Endothelial cell (in vitro differentiated cells): ENCODE data around the gene LCP2. TPM values are rescaled to one million over a fixed set of nuclear protein-coding genes. Genes with fewer than 3 reads are reported as not detected.

ENCODE experiments used
- DNase-seq: peaks from one replicate; pipeline ENCODE4 v3.0.0; 2021; ENCODE audit warnings: low spot score
- H3K27ac Mint-ChIP-seq: one replicate; pipeline ENCODE4 v1.8.0; 2021; ENCODE audit warnings: mixed read lengths, inconsistent platforms; ENCODE audit not compliant: unreplicated experiment
- H3K27me3 Mint-ChIP-seq: one replicate; pipeline ENCODE4 v1.8.0; 2021; ENCODE audit warnings: mild to moderate bottlenecking, moderate library complexity, mixed read lengths, inconsistent platforms; ENCODE audit not compliant: unreplicated experiment
- H3K36me3 Mint-ChIP-seq: one replicate; pipeline ENCODE4 v1.8.0; 2021; ENCODE audit warnings: mild to moderate bottlenecking, low read depth, mixed read lengths, inconsistent platforms; ENCODE audit not compliant: unreplicated experiment
- H3K4me1 Mint-ChIP-seq: one replicate; pipeline ENCODE4 v1.8.0; 2021; ENCODE audit warnings: mild to moderate bottlenecking, mixed read lengths, inconsistent platforms; ENCODE audit not compliant: unreplicated experiment
- H3K4me3 Mint-ChIP-seq: one replicate; pipeline ENCODE4 v1.8.0; 2021; ENCODE audit warnings: mild to moderate bottlenecking, mixed read lengths, inconsistent platforms; ENCODE audit not compliant: unreplicated experiment
- H3K9me3 Mint-ChIP-seq: one replicate; pipeline ENCODE4 v1.8.0; 2021; ENCODE audit warnings: mixed read lengths, inconsistent platforms; ENCODE audit not compliant: unreplicated experiment
- total RNA-seq: library from RNA; stranded (reverse); fragmentation: NEBNext Ultra II Directional; extraction: Animal tissue kit (Norgen Biotek cat#: 25700); gene quantifications from one replicate; pipeline ENCODE4 v1.2.1, GENCODE V29; 2021; ENCODE audit not compliant: unreplicated experiment
- TF ChIP-seq, protein P1 (sequence below): fragments of 200-600 bp; sonication (generic); IDR thresholded peaks from one replicate; pipeline ENCODE4 v1.5.0; 2021; ENCODE audit warnings: antibody characterized with exemption; ENCODE audit not compliant: unreplicated experiment

LCP2 gene
- total RNA-seq, 1 donor from 2014 or later, result 13.8 TPM

DNA sequence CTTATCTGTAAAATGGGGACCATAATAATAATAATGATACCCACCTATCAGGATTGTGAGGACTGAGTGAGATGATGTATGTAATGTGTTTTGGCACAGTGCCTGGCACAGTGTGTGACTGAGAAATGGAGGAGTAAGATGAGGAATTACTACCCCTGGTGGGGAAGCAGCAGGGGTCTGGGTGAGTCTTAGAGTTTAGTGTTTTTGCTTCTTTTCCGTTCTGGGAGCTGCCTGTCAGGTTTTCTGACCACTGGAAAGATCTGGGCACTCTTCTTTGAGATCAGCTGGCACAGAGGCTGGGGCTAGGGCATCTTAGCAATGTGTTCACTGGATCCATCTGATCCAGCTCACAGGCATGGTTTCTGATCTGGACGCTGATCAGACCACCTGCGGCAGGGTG is 8.5 kb downstream of the LCP2 start:
- TF ChIP-seq, protein P1, sequence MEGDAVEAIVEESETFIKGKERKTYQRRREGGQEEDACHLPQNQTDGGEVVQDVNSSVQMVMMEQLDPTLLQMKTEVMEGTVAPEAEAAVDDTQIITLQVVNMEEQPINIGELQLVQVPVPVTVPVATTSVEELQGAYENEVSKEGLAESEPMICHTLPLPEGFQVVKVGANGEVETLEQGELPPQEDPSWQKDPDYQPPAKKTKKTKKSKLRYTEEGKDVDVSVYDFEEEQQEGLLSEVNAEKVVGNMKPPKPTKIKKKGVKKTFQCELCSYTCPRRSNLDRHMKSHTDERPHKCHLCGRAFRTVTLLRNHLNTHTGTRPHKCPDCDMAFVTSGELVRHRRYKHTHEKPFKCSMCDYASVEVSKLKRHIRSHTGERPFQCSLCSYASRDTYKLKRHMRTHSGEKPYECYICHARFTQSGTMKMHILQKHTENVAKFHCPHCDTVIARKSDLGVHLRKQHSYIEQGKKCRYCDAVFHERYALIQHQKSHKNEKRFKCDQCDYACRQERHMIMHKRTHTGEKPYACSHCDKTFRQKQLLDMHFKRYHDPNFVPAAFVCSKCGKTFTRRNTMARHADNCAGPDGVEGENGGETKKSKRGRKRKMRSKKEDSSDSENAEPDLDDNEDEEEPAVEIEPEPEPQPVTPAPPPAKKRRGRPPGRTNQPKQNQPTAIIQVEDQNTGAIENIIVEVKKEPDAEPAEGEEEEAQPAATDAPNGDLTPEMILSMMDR, result no peak
- H3K27me3 Mint-ChIP-seq, result peaks cover 4% of the 10 kb centered on the region
- H3K4me1 Mint-ChIP-seq, result no peaks in the 10 kb centered on the region
- H3K27ac Mint-ChIP-seq, result no peak overlapping the region
- peaks cover 17% of the 10 kb centered on the region for H3K9me3 Mint-ChIP-seq
- DNase-seq, result no peak
- peaks cover 79% of the 10 kb centered on the region for H3K36me3 Mint-ChIP-seq
- H3K4me3 Mint-ChIP-seq, result peak overlapping the region; percentile 84

DNA sequence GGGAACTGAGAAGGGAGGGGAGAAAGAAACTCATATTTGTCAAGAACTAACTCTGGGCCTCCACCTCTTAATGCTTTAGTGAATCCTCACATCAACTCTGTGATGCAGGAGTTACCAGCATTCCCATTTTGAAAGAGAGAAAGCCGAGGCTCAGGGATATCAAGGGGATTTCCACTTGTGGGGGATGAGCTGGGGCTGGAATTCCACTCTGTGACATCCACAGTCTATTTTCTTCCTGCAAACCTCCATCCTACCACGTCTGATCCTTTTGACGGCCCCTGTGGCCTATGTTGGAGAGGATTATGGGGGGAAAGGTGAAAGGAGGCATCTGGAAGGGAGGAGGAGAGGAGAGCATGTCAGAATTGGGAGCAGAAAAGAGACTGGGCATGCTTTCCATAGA is 9.0 kb downstream of the LCP2 start:
- Mint-ChIP-seq H3K4me3 (no peak overlapping the region), H3K27ac (no peak overlapping the region), H3K36me3 (peaks cover 84% of the 10 kb centered on the region), H3K27me3 (peaks cover 4% of the 10 kb centered on the region), H3K9me3 (peaks cover 21% of the 10 kb centered on the region), H3K4me1 (no peaks in the 10 kb centered on the region)
- no peak for DNase-seq
- TF ChIP-seq, protein P1, result no peak

DNA sequence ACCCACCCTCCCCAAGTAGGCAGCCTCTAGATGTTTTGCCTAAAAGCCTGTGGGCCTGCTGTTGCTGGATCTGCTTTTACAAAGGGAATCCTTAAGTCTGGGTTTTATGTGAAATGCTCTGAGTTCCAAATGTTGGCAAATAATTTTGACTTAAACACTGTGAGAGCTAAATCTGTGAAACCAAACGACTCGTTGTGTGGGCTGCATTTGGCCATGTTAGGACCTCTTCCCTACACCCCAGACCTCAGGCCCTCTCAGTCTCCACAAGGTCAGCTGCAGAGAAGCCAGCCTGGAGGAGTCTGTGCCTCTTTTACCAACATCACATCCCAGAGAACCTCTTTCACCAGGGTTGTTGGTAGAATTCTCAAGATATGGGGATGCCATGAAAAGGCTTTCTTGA is 9.4 kb downstream of the LCP2 start:
- H3K27ac Mint-ChIP-seq, result no peak overlapping the region
- TF ChIP-seq, protein P1, result no peak
- peaks cover 24% of the 10 kb centered on the region for H3K9me3 Mint-ChIP-seq
- H3K27me3 Mint-ChIP-seq, result peaks cover 4% of the 10 kb centered on the region
- H3K4me1 Mint-ChIP-seq, result no peaks in the 10 kb centered on the region
- no peak overlapping the region for H3K4me3 Mint-ChIP-seq
- no peak for DNase-seq
- H3K36me3 Mint-ChIP-seq, result peaks cover 88% of the 10 kb centered on the region

DNA sequence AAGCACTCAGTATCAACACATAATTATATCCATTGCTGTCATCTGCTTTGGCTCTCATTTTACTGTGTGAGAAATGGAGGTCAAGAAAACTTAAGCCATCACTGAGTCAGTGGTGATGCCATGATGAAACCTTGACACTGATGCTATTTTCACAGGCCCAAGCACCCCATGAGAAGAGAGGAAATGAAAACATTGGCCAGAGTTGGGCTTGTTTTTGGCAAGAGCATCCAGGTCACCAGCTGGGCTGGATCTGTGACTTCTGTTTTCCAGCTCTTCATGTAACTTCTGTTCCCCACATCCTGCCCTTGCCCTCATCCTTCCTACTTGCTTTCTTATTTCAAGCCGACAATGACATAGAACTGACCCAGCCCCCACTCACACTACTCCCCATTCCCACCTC is 10.0 kb downstream of the LCP2 start:
- DNase-seq, result no peak
- no peak overlapping the region for H3K27ac Mint-ChIP-seq
- H3K36me3 Mint-ChIP-seq, result peaks cover 87% of the 10 kb centered on the region

DNA sequence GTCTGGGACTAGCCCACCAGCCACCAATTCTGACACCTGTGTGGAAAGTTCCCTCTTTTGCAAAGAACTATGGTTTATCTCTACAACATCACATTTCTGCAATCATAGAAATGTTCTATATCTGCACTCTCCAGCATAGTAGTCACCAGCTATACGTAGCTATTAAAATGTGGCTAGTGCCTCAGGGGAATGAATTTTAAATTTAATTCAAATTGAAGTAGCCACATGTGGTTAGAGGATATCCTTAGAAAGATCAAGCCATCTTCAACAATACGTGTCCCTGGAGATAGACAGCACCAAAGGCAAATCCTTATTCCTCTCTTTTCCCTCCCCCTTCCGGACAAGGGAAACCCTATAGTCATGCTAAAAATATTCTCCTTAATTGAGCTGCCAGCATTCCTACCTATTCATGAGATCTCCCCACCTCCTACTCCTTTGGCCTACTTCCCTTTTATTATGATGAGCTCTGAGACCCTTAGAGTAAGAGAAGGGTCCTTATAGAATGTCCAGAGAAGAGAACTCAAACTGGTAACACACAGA is 11.1 kb downstream of the LCP2 start:
- H3K27me3 Mint-ChIP-seq, result peaks cover 4% of the 10 kb centered on the region
- H3K27ac Mint-ChIP-seq, result no peak overlapping the region
- TF ChIP-seq, protein P1, result no peak
- no peak overlapping the region for H3K4me3 Mint-ChIP-seq
- no peak for DNase-seq
- H3K9me3 Mint-ChIP-seq, result peaks cover 24% of the 10 kb centered on the region
- H3K36me3 Mint-ChIP-seq, result peaks cover 86% of the 10 kb centered on the region
- H3K4me1 Mint-ChIP-seq, result no peaks in the 10 kb centered on the region

More for the DNA sequence above, 10.0 kb downstream of the LCP2 start:
- Mint-ChIP-seq H3K9me3 (peaks cover 24% of the 10 kb centered on the region), H3K27me3 (peaks cover 4% of the 10 kb centered on the region), H3K4me1 (no peaks in the 10 kb centered on the region), H3K4me3 (peak overlapping the region; percentile 17)
- TF ChIP-seq, protein P1, result no peak
